Duodenal mucosa (tissue), 2 donors: ENCODE measurements around the gene MYBPC2.

ENCODE experiments used
- H3K27ac ChIP-seq: one replicate; pipeline ENCODE4 v1.7.0; 2013; ENCODE audit warnings: low read depth, low read length
- H3K27me3 ChIP-seq, 2 donors: one replicate each; pipeline ENCODE4 v1.7.0; 2013; ENCODE audit warnings: low read length in 2 of 2, control low read depth in 1 of 2; ENCODE audit not compliant: insufficient read depth in 2 of 2, control insufficient read depth in 1 of 2
- H3K36me3 ChIP-seq, 2 donors: one replicate each; pipeline ENCODE4 v1.7.0; 2013; ENCODE audit warnings: low read length in 2 of 2, control low read depth in 1 of 2; ENCODE audit not compliant: insufficient read depth in 2 of 2, control insufficient read depth in 1 of 2
- H3K4me1 ChIP-seq, 2 donors: one replicate each; pipeline ENCODE4 v1.7.0; 2013; ENCODE audit warnings: low read length in 2 of 2, control low read depth in 1 of 2; ENCODE audit not compliant: insufficient read depth in 2 of 2, control insufficient read depth in 1 of 2
- H3K4me3 ChIP-seq, 2 donors: one replicate each; pipeline ENCODE4 v1.7.0; 2013; ENCODE audit warnings: low read length in 2 of 2, low read depth in 1 of 2
- H3K9ac ChIP-seq, 2 donors: one replicate each; pipeline ENCODE4 v1.7.0; 2013; ENCODE audit warnings: low read length in 2 of 2, low read depth in 1 of 2
- H3K9me3 ChIP-seq, 2 donors: one replicate each; pipeline ENCODE4 v1.7.0; 2013; ENCODE audit warnings: low read length in 2 of 2, control low read depth in 1 of 2; ENCODE audit not compliant: control insufficient read depth in 1 of 2

The MYBPC2 gene

GRCh38 chr19:50489461-50490011, 56.8 kb downstream of the MYBPC2 start:
- Histone ChIP-seq H3K27ac (no peak overlapping the region), H3K4me3 (no peak overlapping the region), H3K36me3 (peaks cover 0 to 5% of the 10 kb centered on the region in 2 donors), H3K4me1 (peaks cover 0 to 3% of the 10 kb centered on the region in 2 donors), H3K9me3 (peaks cover 0 to 7% of the 10 kb centered on the region in 2 donors), H3K27me3 (peaks cover 3% of the 10 kb centered on the region in 2 donors), H3K9ac (no peak overlapping the region)

DNA sequence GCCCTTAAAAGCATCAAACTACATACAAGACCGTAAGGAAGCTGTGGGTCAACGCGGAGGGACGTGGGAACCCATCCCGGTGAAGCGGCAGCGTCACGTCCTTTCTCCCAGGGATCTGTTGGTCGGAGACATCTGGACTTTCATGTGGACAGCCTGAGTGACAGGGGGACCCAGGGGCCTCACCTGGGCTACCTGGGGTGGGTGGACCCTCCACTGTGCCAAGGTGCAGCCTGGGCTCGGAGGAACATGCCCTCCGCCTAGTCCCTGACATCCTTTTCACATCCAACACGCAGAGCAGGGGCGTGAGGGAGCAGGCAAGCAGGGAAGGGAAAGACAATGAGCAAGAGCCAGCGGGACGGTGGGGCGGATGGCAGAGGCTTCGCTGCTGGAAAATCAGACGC, 57.7 kb downstream of the MYBPC2 start:
- H3K27ac ChIP-seq, result no peak overlapping the region
- no peak overlapping the region for H3K4me3 ChIP-seq
- peaks cover 0 to 7% of the 10 kb centered on the region in 2 donors for H3K9me3 ChIP-seq
- no peak overlapping the region for H3K9ac ChIP-seq
- peaks cover 3% of the 10 kb centered on the region in 2 donors for H3K27me3 ChIP-seq
- no peaks in the 10 kb centered on the region for H3K36me3 ChIP-seq
- peaks cover 0 to 3% of the 10 kb centered on the region in 2 donors for H3K4me1 ChIP-seq

GRCh38 chr19:50490991-50491472, 58.3 kb downstream of the MYBPC2 start:
- peaks cover 0 to 6% of the 10 kb centered on the region in 2 donors for H3K9me3 ChIP-seq
- no peak overlapping the region for H3K27ac ChIP-seq
- H3K27me3 ChIP-seq, result peaks cover 3% of the 10 kb centered on the region in 2 donors
- no peak overlapping the region for H3K4me3 ChIP-seq
- no peak overlapping the region for H3K9ac ChIP-seq
- no peaks in the 10 kb centered on the region for H3K36me3 ChIP-seq
- H3K4me1 ChIP-seq, result peaks cover 0 to 3% of the 10 kb centered on the region in 2 donors

- H3K4me1 ChIP-seq, result peaks cover 0 to 3% of the 10 kb centered on the region in 2 donors
- H3K9ac ChIP-seq, result no peak overlapping the region
- H3K9me3 ChIP-seq, result no peaks in the 10 kb centered on the region
- H3K36me3 ChIP-seq, result no peaks in the 10 kb centered on the region
- peaks cover 1 to 3% of the 10 kb centered on the region in 2 donors for H3K27me3 ChIP-seq
- no peak overlapping the region for H3K4me3 ChIP-seq
- no peak overlapping the region for H3K27ac ChIP-seq
Measured at GRCh38 chr19:50492303-50493052, 59.8 kb downstream of the MYBPC2 start.

- H3K27ac ChIP-seq, result no peak overlapping the region
- H3K9ac ChIP-seq, result no peak overlapping the region
- no peaks in the 10 kb centered on the region for H3K36me3 ChIP-seq
- H3K4me1 ChIP-seq, result peaks cover 0 to 3% of the 10 kb centered on the region in 2 donors
- no peaks in the 10 kb centered on the region for H3K9me3 ChIP-seq
- no peak overlapping the region for H3K4me3 ChIP-seq
- H3K27me3 ChIP-seq, result peaks cover 0 to 3% of the 10 kb centered on the region in 2 donors
Measured at GRCh38 chr19:50493171-50493570, 60.5 kb downstream of the MYBPC2 start.

DNA sequence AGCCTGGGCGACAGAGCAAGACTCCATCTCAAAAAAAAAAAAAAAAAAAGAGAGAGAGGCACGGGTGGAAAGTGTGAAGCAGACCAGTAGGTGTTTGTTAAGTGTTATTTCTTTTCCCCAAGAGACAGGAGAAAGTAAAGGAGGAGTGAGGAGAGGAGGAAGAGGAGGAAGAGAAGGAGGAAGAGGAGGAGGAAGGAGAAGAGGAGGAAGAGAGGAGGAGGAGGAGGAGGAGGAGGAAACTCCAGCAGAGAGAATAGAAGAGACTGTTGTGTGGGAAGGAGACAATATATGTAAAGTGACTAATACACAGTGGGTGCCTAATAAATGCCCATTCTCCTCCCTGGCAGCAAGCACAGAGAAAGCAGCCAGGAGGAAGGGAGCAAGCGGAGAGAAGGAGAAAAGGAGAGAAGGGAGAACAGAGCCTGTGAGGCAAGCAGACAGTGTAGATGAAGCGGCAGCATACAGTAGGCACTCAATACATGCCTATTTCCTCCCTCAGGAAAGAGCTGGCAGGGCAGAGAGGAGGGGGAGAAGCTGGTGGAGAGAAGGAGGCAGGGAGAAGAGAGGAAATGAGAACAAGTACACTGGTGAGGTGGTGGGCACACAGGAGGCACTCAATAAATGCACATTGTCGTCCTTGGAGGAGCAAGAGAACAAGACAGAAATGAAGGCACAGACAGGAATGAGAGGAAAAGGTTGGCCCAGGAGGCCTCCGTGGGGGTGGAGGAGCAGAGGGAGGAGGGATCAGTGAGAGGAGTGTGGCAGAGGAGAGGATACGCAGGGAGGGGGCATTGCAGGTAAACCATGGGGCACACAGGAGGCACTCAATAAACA, 61.7 kb downstream of the MYBPC2 start:
- no peaks in the 10 kb centered on the region for H3K36me3 ChIP-seq
- H3K27ac ChIP-seq, result no peak overlapping the region
- peaks cover 0 to 3% of the 10 kb centered on the region in 2 donors for H3K4me1 ChIP-seq
- no peak overlapping the region for H3K9ac ChIP-seq
- peaks cover 0 to 3% of the 10 kb centered on the region in 2 donors for H3K27me3 ChIP-seq
- H3K9me3 ChIP-seq, result no peaks in the 10 kb centered on the region
- no peak overlapping the region for H3K4me3 ChIP-seq

DNA sequence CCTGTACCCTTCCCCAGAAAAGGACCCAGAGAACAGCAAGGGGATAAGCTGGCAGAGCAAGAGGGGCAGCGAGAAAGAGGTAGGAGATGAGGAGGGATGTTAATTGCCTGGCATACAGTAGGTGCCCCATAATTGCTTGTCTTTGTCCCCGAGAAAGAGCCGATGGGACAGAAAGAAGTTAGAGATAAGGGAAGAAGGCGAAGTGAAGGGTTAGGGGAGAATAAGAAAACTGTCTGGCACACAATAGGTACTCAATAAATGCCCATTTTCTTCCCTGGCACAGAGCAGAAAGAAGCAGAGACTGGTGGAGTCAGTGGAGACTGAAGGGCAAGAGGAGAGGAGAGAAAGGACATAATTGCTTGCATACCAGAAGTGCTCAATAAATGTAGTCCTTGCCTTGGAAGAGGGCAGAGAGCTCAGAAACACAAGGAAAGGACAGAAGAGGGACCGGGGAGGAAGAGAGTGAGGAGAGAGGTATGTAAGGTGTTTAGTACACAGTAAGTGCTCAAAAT, 62.4 kb downstream of the MYBPC2 start:
- Histone ChIP-seq H3K9me3 (no peaks in the 10 kb centered on the region), H3K27ac (no peak overlapping the region)

DNA sequence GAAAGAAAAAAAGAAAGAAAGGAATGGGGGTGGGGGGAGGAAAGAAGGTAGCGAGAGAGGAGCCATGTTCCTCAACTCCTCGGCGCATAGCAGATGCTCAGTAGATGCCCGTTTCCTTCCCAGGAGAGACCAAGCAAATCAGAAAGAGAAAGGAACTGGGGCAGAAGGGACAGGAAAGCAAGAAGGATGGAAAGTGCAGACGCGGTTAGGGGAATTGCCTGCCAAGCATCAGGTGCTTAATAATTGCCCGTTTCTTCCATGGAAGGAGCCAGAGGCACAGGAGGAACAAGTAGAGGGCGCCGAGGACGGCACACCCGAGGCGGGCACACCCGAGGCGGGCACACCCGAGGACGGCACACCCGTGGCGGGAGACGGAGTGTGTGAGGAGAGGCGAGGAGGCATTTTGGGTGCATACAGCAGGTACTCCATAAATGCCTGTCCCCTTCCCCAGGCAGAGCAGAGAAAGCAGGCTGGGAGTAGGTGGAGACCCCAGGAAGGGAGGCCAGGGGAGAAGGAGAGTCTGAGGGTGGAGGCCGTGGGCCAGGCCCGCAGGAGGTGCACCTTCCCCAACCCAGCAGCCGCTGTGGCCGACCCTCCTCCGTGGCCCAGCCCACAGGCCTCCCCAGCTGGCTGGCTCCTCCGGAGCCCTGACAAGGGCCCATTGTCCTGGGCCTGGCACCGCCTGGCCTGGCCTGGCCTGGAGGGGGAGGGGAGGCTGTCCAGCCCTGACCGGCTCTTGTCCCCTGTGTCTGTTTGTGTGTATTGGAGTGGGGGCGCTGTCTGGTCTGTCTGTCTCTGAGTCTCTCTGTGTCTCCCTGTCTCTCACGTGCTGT, 63.7 kb downstream of the MYBPC2 start:
- H3K4me3 ChIP-seq, result no peak overlapping the region
- H3K9ac ChIP-seq, result no peak overlapping the region

More for the DNA sequence above, 62.4 kb downstream of the MYBPC2 start:
- Histone ChIP-seq H3K27me3 (peaks cover 0 to 3% of the 10 kb centered on the region in 2 donors), H3K4me3 (no peak overlapping the region), H3K9ac (no peak overlapping the region), H3K36me3 (no peaks in the 10 kb centered on the region), H3K4me1 (peaks cover 0 to 3% of the 10 kb centered on the region in 2 donors)

GRCh38 chr19:50497022-50497405, 64.3 kb downstream of the MYBPC2 start:
- no peak overlapping the region for H3K27ac ChIP-seq
- no peaks in the 10 kb centered on the region for H3K36me3 ChIP-seq
- H3K9ac ChIP-seq, result no peak overlapping the region
- H3K4me3 ChIP-seq, result no peak overlapping the region
- no peaks in the 10 kb centered on the region for H3K9me3 ChIP-seq
- H3K4me1 ChIP-seq, result peaks cover 0 to 2% of the 10 kb centered on the region in 2 donors
- no peaks in the 10 kb centered on the region for H3K27me3 ChIP-seq

More for the DNA sequence above, 63.7 kb downstream of the MYBPC2 start:
- Histone ChIP-seq H3K4me1 (peaks cover 0 to 3% of the 10 kb centered on the region in 2 donors), H3K27me3 (peaks cover 0 to 3% of the 10 kb centered on the region in 2 donors), H3K36me3 (no peaks in the 10 kb centered on the region), H3K9me3 (no peaks in the 10 kb centered on the region), H3K27ac (no peak overlapping the region)
